GM12801 (cell line): ENCODE results near the gene MITF.

Experiments
- CTCF ChIP-seq: IDR thresholded peaks from one replicate; pipeline ENCODE4 v1.5.1; 2011; ENCODE audit warnings: control low read depth; ENCODE audit not compliant: insufficient read length; ENCODE audit errors: extremely low read depth

Gene MITF

DNA sequence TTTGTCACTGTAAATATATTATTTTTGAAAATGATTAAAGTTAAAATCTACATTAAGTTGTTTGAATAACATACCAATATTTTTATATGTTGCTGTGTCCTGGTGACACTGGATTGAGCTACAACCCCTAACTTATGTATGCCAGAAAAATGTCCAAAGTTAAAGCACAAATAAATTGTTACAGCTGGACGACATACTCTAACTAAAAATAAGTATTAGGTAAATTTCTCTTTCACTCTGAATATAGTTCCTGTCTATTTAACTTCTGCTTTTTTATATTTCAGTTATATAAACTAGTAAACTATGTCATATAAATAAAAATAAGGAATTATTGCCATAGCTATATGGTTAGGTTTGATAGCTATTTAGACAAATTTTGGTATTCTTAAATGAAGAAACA lies 141.8 kb downstream of the MITF start:
- no peak for TF ChIP-seq CTCF

DNA sequence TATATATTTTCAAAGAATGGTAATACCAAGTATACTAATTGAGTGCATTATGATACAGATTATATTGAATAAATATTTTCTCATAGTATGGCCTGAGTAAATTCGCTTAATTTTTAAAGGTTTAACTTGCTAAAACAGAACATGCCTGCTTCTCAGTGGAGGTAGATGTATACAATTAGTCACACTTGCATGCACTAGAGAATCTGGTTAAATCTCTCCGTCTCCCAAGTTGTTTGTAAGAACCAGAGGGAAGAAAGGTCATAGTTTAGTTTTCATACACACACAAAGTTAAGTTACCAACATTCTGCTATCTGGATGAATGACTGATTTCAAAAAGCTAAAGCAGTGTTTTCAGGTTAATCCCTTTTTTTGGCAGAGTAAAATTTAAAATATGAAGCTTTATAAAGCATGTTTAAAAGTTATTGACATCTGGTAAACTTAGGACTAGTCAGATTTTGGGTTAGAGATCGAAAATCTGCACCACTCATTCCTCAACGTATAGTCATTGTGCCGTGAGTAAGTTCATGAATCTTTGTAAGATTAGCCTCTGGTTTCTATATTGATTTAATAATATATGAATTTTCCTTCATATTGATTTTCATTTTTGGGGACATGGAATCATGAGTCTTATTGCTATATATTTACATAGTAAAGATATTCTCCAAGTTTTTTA lies 142.6 kb downstream of the MITF start:
- no peak for TF ChIP-seq CTCF

GRCh38 chr3:69882560-69882959 lies 143.3 kb downstream of the MITF start:
- TF ChIP-seq CTCF: no peak

DNA sequence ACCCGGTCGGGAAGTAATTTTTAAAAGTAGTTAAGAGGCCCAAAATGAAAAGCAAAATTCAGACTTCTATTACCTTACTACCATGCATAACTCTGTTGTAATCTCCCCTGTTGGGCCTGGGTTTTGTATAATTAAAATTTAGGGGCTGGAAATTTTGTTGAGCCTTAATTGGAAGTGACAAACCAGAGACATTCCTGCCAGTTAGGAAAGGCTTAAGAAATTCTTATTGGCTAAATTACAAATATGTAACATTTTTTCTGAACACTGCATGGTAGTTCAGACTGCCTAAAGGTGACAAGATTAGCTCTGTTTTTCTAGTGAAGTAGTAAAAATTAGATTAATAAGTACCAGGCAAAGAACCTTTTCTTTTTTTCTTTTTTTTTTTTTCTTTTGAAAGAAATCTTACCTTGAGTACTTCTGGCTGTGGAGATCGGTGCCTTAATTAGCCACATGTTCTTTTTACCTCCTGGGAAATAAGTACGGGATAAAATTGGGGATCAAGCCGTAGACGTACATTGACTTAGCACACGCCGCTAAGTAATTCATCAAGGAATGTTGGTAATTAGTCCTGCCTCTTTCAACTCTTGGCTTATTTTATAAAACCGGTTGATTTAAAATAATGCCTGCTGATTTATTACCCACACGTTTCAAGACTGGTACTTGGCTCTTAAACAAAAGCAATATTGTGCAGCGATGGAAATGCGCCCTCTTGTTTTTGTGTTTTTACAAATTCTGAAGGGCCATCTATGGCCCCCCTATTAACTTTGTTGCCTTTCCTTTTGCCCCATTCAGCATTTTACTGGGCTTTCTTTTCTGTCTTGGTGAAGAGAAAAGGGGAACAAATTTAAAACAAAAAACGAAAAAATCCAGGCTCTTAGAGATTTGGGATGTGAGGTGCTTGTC lies 149.0 kb downstream of the MITF start:
- TF ChIP-seq CTCF: no peak

GRCh38 chr3:69888943-69889315 lies 149.7 kb downstream of the MITF start:
- TF ChIP-seq CTCF: no peak

DNA sequence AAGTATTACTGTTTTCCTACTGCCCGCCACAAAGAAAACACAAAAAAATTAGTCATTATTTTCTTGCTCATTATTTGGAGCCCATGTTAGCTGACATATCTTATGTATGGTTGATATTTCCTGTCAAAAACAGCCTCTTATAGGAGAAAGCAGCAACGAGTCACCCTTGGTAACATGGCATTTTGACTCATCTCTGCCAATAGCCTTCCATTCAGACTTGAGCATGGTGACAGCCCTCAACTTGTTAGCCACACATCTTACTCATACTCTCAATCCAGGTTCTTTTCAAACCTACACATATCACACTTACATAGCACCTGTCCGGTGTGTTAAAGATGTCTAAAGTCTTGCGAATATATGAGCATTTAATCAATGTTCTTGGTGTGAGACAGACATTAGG lies 150.8 kb downstream of the MITF start:
- TF ChIP-seq CTCF: no peak

DNA sequence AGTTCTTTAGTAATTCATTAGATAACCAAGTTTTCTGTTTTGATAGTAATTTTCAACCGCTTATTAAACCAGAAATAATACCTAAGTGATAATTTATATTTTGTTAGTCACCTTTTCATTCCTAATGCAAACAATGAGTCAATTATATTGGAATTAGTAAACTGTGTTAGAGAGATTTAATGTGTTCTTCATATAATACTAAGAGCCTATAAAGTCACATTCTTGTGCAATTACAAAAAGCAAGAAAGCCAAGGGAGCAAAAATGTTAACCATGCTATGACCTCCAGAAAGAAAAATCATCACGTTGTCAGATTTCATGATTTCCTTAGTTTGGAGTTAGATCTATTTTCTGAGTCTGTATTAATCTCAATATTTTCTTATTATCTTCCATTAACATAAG lies 151.4 kb downstream of the MITF start:
- TF ChIP-seq CTCF: no peak
